Measurements from ENCODE around the gene SGCG.

GRCh38 chr13:23367907-23368306, 187.1 kb downstream of the SGCG start:
- TF ChIP-seq CTCF (IDR thresholded peaks at IDR 0.05) (no peak), POLR2A (IDR thresholded peaks at IDR 0.05) (no peak), POLR2AphosphoS5 (IDR thresholded peaks at IDR 0.05) (no peak)

Measured in gastroesophageal sphincter (tissue), 3 donors.